Measurements from ENCODE around the gene NPBWR2. TPM values are rescaled to one million over a fixed set of nuclear protein-coding genes. Genes with fewer than 3 reads are reported as not detected.

NPBWR2 gene
- polyA plus RNA-seq, 3 donors = not detected

GRCh38 chr20:64091770-64092169, 15.6 kb downstream of the NPBWR2 start:
- Mint-ChIP-seq H3K27ac (no peak overlapping the region), H3K4me3 (no peak overlapping the region), H3K27me3 (ENCODE audit: low read depth in 3 of 3) (peaks cover 0 to 4% (median 0%) of the 10 kb centered on the region in 3 donors), H3K9me3 (peaks cover 2 to 16% (median 6%) of the 10 kb centered on the region in 7 donors), H3K4me1 (peaks cover 6% of the 10 kb centered on the region), H3K36me3 (peaks cover 11% of the 10 kb centered on the region in 2 donors)
- 79% methylated on average over 12 of the region's 16 CpGs for WGBS (ENCODE audit: insufficient coverage)
- no peak overlapping the region for H3K4me3 ChIP-seq (replicated peaks in 1 of 3; ENCODE audit: low read depth in 2 of 3, low read length in 3 of 3)
- no peak overlapping the region for H3K4me2 ChIP-seq (replicated peaks; ENCODE audit: extremely low read depth, low read length, poor library complexity, severe bottlenecking)
- H3K27ac ChIP-seq (ENCODE audit: low read depth in 1 of 2, low read length in 2 of 2) = no peak overlapping the region
- peaks cover 7 to 13% of the 10 kb centered on the region in 2 donors for H3K36me3 ChIP-seq (replicated peaks in 1 of 2; ENCODE audit: control insufficient read depth in 1 of 2, insufficient read depth in 2 of 2, low read length in 2 of 2)
- H4K20me1 ChIP-seq (ENCODE audit: insufficient read depth, low read length) = peaks cover 48% of the 10 kb centered on the region
- TF ChIP-seq, protein P1, sequence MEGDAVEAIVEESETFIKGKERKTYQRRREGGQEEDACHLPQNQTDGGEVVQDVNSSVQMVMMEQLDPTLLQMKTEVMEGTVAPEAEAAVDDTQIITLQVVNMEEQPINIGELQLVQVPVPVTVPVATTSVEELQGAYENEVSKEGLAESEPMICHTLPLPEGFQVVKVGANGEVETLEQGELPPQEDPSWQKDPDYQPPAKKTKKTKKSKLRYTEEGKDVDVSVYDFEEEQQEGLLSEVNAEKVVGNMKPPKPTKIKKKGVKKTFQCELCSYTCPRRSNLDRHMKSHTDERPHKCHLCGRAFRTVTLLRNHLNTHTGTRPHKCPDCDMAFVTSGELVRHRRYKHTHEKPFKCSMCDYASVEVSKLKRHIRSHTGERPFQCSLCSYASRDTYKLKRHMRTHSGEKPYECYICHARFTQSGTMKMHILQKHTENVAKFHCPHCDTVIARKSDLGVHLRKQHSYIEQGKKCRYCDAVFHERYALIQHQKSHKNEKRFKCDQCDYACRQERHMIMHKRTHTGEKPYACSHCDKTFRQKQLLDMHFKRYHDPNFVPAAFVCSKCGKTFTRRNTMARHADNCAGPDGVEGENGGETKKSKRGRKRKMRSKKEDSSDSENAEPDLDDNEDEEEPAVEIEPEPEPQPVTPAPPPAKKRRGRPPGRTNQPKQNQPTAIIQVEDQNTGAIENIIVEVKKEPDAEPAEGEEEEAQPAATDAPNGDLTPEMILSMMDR (IDR thresholded peaks at IDR 0.05) = no peak
- intact Hi-C loops (cut with micrococcal nuclease) = no loop called here
- no peaks in the 10 kb centered on the region for H3K4me1 ChIP-seq (ENCODE audit: control insufficient read depth in 1 of 2, insufficient read depth in 2 of 2, low read length in 2 of 2)
- H2AFZ ChIP-seq (ENCODE audit: insufficient read depth, low read depth, low read length, poor library complexity, severe bottlenecking) = no peak overlapping the region
- DNase-seq = no peak
- H3K27me3 ChIP-seq (ENCODE audit: control insufficient read depth in 2 of 2, insufficient read depth in 2 of 2, low read length in 2 of 2) = no peaks in the 10 kb centered on the region
- peaks cover 0 to 8% of the 10 kb centered on the region in 2 donors for H3K9me3 ChIP-seq (replicated peaks in 1 of 2; ENCODE audit: control insufficient read depth in 1 of 2, insufficient read depth in 1 of 2, low read length in 2 of 2)
- no peaks in the 10 kb centered on the region for H3K79me2 ChIP-seq (ENCODE audit: insufficient read depth, low read length)
- no peak overlapping the region for H3K9ac ChIP-seq (ENCODE audit: insufficient read depth, low read length, poor library complexity, severe bottlenecking)

DNA sequence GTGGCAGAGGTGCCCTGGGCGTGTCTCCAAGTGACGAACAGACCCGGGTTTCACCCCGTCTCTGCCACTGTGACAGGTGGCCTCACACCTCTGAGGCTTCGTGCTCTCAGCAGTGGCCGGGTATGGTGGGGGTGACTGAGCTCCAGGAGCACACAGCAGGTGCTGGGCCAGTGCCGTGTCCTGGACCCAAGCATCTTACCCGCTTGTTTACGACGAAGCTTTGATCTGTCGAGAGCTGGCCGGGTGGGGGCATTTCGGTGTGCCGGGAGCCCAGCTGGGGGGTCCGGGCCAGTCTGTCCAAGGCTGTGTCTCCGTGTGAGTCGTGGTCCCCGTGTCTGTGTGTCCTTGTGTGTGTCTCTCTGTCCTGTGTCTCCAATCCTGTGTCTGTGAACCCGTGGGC, 16.0 kb downstream of the NPBWR2 start:
- H3K27me3 Mint-ChIP-seq (ENCODE audit: low read depth in 3 of 3) = peaks cover 0 to 4% (median 0%) of the 10 kb centered on the region in 3 donors
- peaks cover 2 to 9% of the 10 kb centered on the region in 2 donors for H3K36me3 ChIP-seq (replicated peaks in 1 of 2; ENCODE audit: control insufficient read depth in 1 of 2, insufficient read depth in 2 of 2, low read length in 2 of 2)
- H3K36me3 Mint-ChIP-seq = peaks cover 8 to 10% of the 10 kb centered on the region in 2 donors
- no peak overlapping the region for H2AFZ ChIP-seq (ENCODE audit: insufficient read depth, low read depth, low read length, poor library complexity, severe bottlenecking)
- no peak overlapping the region for H3K4me3 Mint-ChIP-seq
- peaks cover 51% of the 10 kb centered on the region for H4K20me1 ChIP-seq (ENCODE audit: insufficient read depth, low read length)
- no peak overlapping the region for H3K4me2 ChIP-seq (replicated peaks; ENCODE audit: extremely low read depth, low read length, poor library complexity, severe bottlenecking)
- peaks cover 4 to 16% (median 7%) of the 10 kb centered on the region in 7 donors for H3K9me3 Mint-ChIP-seq
- H3K27ac ChIP-seq (ENCODE audit: low read depth in 1 of 2, low read length in 2 of 2) = no peak overlapping the region
- peak overlapping the region in 1 of 7 donors; percentile 30 for H3K27ac Mint-ChIP-seq
- H3K4me1 ChIP-seq (ENCODE audit: control insufficient read depth in 1 of 2, insufficient read depth in 2 of 2, low read length in 2 of 2) = no peaks in the 10 kb centered on the region
- H3K4me1 Mint-ChIP-seq = peaks cover 6% of the 10 kb centered on the region
- no peak overlapping the region for H3K9ac ChIP-seq (ENCODE audit: insufficient read depth, low read length, poor library complexity, severe bottlenecking)
- intact Hi-C loops (cut with micrococcal nuclease) = no loop called here
- H3K9me3 ChIP-seq (replicated peaks in 1 of 2; ENCODE audit: control insufficient read depth in 1 of 2, insufficient read depth in 1 of 2, low read length in 2 of 2) = peaks cover 0 to 13% of the 10 kb centered on the region in 2 donors
- no peaks in the 10 kb centered on the region for H3K79me2 ChIP-seq (ENCODE audit: insufficient read depth, low read length)
- no peaks in the 10 kb centered on the region for H3K27me3 ChIP-seq (ENCODE audit: control insufficient read depth in 2 of 2, insufficient read depth in 2 of 2, low read length in 2 of 2)
- no peak for DNase-seq
- no peak overlapping the region for H3K4me3 ChIP-seq (replicated peaks in 1 of 3; ENCODE audit: low read depth in 2 of 3, low read length in 3 of 3)
- TF ChIP-seq, protein P1 (IDR thresholded peaks at IDR 0.05) = no peak
- WGBS (ENCODE audit: insufficient coverage) = 94% methylated on average over 18 of the region's 19 CpGs
